HG03196 (cell line): ENCODE data around the gene ARHGAP36.

Source experiments
- ATAC-seq: cut with Tn5 transposase; IDR thresholded peaks from one replicate; pipeline ENCODE4 v1.9.1; 2021; ENCODE audit not compliant: unreplicated experiment

Gene ARHGAP36

GRCh38 chrX:131068945-131069719 lies 11.0 kb downstream of the ARHGAP36 start:
- ATAC-seq = no peak

- no peak for ATAC-seq
These were observed 14.9 kb downstream of the ARHGAP36 start for GRCh38 chrX:131072871-131073571.

- no peak for ATAC-seq
These were observed 15.5 kb downstream of the ARHGAP36 start for GRCh38 chrX:131073607-131074006.

GRCh38 chrX:131081772-131082740 lies 23.9 kb downstream of the ARHGAP36 start:
- ATAC-seq = no peak

- ATAC-seq = no peak
These were observed 25.5 kb downstream of the ARHGAP36 start for GRCh38 chrX:131083510-131084142.

- ATAC-seq = no peak
These were observed 26.0 kb downstream of the ARHGAP36 start for GRCh38 chrX:131084145-131084544.

GRCh38 chrX:131136776-131137175 lies 78.6 kb downstream of the ARHGAP36 start:
- no peak for ATAC-seq

GRCh38 chrX:131139072-131139471 lies 80.9 kb downstream of the ARHGAP36 start:
- ATAC-seq = no peak
